Aorta (tissue), 5 donors: ENCODE data around the gene EEF1A2. TPM values are rescaled to one million over a fixed set of nuclear protein-coding genes. Genes with fewer than 3 reads are reported as not detected.

Experiments used
- ATAC-seq: fragments of 200-7000 bp; cut with Tn5 transposase; one replicate; pipeline ENCODE4 v1.9.1; 2022; ENCODE audit warnings: moderate library complexity; ENCODE audit not compliant: low FRiP score
- DNase-seq, 2 donors: peaks; one replicate each; pipeline ENCODE4 v3.0.0-alpha.2; 2020
- H3K27ac ChIP-seq, 2 donors: one replicate each; pipeline ENCODE4 v1.5.1; 2013; ENCODE audit warnings: low read length in 2 of 2, mild to moderate bottlenecking in 2 of 2, moderate library complexity in 2 of 2, control low read depth in 1 of 2, inconsistent platforms in 1 of 2, low read depth in 1 of 2
- H3K27me3 ChIP-seq, 2 donors: one replicate each; pipeline ENCODE4 v1.6.1; 2013; ENCODE audit warnings: control low read depth in 1 of 2, low read length in 1 of 2, mild to moderate bottlenecking in 1 of 2, moderate library complexity in 1 of 2; ENCODE audit not compliant: insufficient read depth in 2 of 2, control insufficient read depth in 1 of 2
- H3K36me3 ChIP-seq, 2 donors: one replicate each; pipeline ENCODE4 v1.6.1; 2013; ENCODE audit warnings: control low read depth in 1 of 2, low read length in 1 of 2, mild to moderate bottlenecking in 1 of 2; ENCODE audit not compliant: insufficient read depth in 2 of 2, control insufficient read depth in 1 of 2
- H3K4me1 ChIP-seq, 2 donors: one replicate each; pipeline ENCODE4 v1.6.1; 2013; ENCODE audit warnings: low read length in 2 of 2, control low read depth in 1 of 2, mild to moderate bottlenecking in 1 of 2, moderate library complexity in 1 of 2; ENCODE audit not compliant: insufficient read depth in 2 of 2, control insufficient read depth in 1 of 2
- H3K4me3 ChIP-seq, 2 donors: one replicate each; pipeline ENCODE4 v1.5.1; 2013; ENCODE audit warnings: low read length in 2 of 2, control low read depth in 1 of 2, mild to moderate bottlenecking in 1 of 2
- H3K9me3 ChIP-seq: one replicate; pipeline ENCODE4 v1.6.1; 2013; ENCODE audit warnings: mild to moderate bottlenecking, low read length; ENCODE audit not compliant: control insufficient read depth
- WGBS, 2 donors: extraction: QIAGEN DNeasy Blood & Tissue Kit; methylation state at CpG; one replicate each; pipeline ENCODE4 v1.1.7; 2013; 5-methylcytosine and 5-hydroxymethylcytosine counted together
- intact Hi-C, 2 donors: fragments of 100-400 bp; cut with DNase I; formaldehyde crosslinking; loops; one replicate each; pipeline versions ENCODE4 v1.14.2 to v1.15.0; 2022
- polyA plus RNA-seq, 2 donors: library from polyadenylated mRNA; stranded (reverse); fragments of 200-250 nt; gene quantifications; one replicate each; pipeline ENCODE4 v1.2.3, GENCODE V29; 2013
- total RNA-seq, 2 donors: library from RNA; stranded (reverse); fragmentation: NEBNext Ultra II Directional; extraction: Animal tissue kit (Norgen Biotek cat#: 25700); gene quantifications; one replicate each; pipeline ENCODE4 v1.2.1, GENCODE V29; 2021
- donor health status: healthy with polysubstance abuse.
- donor health status: Bipolar disorder and iron deficiency.
- donor health status: DM: no; HTN: no; CAD: no.
- donor health status: DM: no; HTN: no; CAD: no.
- donor health status: DM: yes; HTN: yes; CAD: no.

EEF1A2 gene
- total and polyA plus RNA-seq, 4 donors: 0.64 to 6.0 (median 1.2) TPM

DNA sequence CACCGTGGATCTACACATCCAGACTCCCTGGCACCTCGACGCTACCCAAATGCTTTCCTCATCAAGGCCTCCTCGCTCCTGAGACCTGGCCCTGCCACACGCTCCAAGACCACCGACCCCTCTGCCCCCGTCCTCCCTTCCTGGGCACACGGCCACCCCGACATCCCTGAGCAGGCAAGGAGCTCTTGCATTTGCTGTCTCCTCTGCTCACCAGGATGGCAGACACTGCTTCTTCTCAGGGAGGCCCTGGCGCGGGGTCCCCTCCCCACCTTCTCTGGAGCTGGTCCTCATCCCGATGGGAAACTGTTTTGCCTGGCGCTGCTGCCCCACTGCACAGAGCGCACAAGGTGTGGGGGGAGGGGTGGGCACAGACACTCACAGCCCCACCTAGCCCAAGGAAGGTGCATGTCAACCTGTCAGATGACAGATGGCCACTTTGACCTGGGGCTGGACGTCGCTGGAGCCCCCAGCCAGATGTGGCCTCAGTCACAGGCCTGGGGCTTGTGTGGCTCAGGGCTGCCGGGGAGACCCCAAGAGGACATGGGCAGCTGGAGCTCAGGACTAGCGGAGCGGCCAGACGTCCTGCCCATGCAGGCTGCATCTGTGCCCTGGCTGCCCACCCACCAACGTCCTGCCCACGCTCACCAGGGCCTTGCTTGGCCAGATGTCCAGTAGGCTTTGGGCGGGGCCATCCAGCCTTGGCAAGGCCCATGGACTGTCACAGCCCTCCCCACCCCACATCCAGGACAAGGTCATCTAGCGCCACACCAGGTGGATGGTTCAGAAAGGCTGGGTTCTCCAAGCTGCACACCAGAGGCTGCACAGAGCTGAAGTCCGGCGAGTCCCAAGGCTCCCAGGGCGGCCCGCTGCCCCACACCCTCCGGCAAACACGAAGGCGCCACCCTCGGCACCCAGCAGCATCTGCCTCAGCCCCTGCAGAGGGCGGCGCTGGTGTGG, 20.3 kb downstream of the EEF1A2 start:
- Histone ChIP-seq H3K4me3 (no peak overlapping the region), H3K36me3 (no peaks in the 10 kb centered on the region), H3K4me1 (no peaks in the 10 kb centered on the region), H3K27ac (no peak overlapping the region), H3K9me3 (no peaks in the 10 kb centered on the region), H3K27me3 (no peaks in the 10 kb centered on the region)
- intact Hi-C loops: no loop called here
- no peak for ATAC-seq
- 81 to 84% methylated on average over 34 of the region's 34 CpGs for WGBS, 2 donors
- no peak for DNase-seq

DNA sequence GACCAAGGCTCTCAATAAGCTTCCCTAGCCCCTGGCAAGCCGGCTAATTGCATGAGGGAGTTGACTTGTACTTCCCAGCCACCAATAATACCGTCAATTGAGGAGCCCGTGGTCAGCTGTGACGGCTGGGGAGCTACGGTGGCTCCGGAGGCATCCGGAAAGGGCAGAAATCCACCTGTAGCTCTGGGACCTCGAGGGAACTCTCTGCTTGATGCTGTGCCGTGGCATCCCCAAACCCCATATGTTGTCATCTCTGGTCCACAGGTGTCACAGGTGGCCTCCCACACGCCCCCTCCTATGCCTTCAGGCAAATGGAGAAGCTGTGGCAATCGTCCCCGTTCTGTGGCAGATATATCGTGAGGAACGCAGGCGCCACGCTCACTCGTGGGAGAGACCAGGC, 20.9 kb downstream of the EEF1A2 start:
- H3K4me3 ChIP-seq: no peak overlapping the region
- ATAC-seq (no peak), DNase-seq (no peak)
- 61 to 66% methylated on average over 17 of the region's 17 CpGs for WGBS, 2 donors
- H3K36me3 ChIP-seq: no peaks in the 10 kb centered on the region
- no peaks in the 10 kb centered on the region for H3K27me3 ChIP-seq
- no peaks in the 10 kb centered on the region for H3K9me3 ChIP-seq
- no peaks in the 10 kb centered on the region for H3K4me1 ChIP-seq
- H3K27ac ChIP-seq: no peak overlapping the region
- intact Hi-C loops: no loop called here

DNA sequence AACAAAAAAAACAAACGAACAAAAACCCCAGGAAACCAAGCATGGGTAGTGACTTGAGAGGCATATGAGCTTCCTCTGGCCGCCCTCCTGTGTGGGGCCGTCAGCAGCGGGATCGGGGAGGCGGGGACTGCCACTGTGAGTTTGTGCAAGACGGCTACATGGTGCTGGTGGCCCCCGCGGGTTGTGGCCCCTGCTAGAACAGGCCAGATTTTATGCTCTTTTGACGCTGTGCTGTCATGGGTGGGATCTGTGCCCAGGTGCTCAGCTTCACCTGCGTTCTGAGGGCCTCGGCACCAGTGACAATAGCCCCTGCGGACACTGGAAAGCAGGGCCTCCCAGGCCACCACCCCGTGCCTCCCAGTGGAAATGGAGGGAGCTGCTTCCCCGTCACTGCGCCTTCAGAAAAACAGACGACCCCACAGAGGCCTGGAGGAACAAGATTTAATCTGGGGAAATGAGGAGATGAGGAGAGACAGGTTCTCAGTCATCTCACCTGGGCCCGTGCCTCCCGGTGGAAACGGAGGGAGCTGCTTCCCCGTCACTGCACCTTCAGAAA, 21.7 kb downstream of the EEF1A2 start:
- no peaks in the 10 kb centered on the region for H3K9me3 ChIP-seq
- intact Hi-C loops: no loop called here
- no peaks in the 10 kb centered on the region for H3K4me1 ChIP-seq
- H3K27ac ChIP-seq: no peak overlapping the region
- no peaks in the 10 kb centered on the region for H3K36me3 ChIP-seq
- WGBS, 2 donors: 32 to 37% methylated on average over 21 of the region's 21 CpGs
- no peak for ATAC-seq
- DNase-seq: no peak
- no peak overlapping the region for H3K4me3 ChIP-seq
- no peaks in the 10 kb centered on the region for H3K27me3 ChIP-seq

DNA sequence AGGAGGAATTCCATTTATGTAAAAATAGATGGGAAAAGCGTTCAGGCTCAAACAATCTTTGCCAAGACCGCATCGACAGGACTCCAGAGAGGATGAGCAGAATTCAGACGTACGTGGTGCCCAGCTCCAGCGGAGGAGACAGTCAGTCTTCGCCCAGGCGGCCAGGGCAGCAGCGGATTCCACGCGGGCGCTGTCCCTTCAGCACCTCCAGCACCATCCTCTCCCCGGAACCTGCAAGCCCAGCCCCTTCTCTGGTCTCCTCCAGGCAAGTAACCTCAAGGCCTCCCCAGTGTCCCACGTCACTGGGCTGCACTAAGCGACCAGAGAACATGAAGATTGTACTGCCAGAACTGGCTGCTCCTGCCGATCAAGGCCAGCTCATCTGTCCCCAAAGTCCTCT, 23.7 kb downstream of the EEF1A2 start:
- WGBS, 2 donors: 9% methylated on average over 16 of the region's 16 CpGs
- H3K27me3 ChIP-seq: no peaks in the 10 kb centered on the region
- no peaks in the 10 kb centered on the region for H3K4me1 ChIP-seq
- no peaks in the 10 kb centered on the region for H3K36me3 ChIP-seq
- intact Hi-C loops: no loop called here
- ATAC-seq (no peak), DNase-seq (no peak)
- H3K27ac ChIP-seq: no peak overlapping the region
- H3K9me3 ChIP-seq: no peaks in the 10 kb centered on the region
- no peak overlapping the region for H3K4me3 ChIP-seq

DNA sequence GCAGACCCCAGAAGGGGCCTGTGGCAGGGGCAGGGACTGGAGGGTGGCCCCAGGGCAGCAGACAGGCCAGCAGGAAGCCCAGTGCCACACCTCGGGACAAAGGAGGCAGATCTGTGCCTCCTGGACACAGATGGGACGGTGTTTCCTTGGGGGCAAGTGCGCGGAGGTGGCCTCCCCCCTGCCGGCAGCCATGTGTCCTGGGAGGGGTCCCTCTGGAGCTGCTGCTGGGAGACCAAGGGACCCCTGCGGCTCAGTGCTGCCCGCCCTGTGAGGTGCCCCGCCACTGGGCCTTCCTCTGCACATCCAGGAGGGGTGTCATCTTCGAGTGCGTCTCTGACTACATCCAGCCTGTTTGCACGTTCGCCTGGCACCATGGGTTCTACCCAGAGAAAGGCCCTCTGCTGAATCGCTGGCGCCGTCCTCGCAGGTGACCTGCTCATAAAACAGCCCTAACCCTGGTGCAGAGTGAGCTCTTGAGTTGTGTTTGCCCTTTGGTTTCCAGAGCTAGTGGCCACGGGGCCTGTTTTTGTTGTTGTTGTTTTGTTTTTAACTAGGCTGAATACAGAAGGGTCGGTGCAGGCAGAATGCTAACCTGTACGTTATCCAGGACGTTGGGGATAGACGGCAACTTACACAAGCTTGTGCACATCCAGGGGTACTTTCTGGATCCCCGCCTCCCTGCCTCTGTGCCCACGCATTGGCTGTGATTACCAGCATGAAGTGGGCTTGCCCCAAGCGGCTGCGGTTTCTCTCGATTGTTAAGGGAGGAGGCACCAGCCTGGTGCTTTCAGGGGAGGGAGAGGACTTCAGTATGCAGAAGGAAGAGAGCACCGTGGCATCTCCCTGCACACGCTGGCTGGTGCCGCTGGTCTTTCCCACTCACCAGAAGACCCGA, 25.1 kb downstream of the EEF1A2 start:
- no peak for ATAC-seq
- no peaks in the 10 kb centered on the region for H3K4me1 ChIP-seq

DNA sequence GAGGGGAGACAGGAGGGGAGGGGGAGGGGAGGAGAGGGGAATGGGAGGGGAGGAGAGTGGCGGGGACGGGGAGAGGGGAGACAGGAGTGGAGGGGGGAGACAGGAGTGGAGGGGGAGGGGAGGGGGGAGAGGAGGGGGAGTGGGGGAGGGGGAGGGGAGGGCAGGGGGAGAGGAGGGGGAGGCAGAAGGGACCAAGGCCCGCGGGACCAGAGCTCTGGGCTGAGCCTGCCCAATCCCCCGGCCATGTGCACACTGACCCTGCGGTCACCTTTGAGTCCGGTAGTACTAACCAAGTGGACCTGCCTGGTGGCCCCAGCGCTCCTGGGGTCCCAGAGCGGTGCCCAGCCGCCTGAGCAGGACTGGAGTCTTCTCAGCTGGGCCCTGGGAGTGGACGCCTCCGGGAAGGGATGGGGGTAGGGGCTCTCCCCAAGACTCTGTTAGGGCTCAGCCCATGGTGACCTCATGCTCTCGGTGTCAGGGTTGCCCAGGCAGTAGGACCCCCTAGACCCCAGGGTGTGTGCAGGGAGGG, 26.0 kb downstream of the EEF1A2 start:
- H3K36me3 ChIP-seq: no peaks in the 10 kb centered on the region
- H3K4me3 ChIP-seq: no peak overlapping the region
- WGBS, 2 donors: 43 to 51% methylated on average over 9 to 11 of the region's 13 CpGs
- DNase-seq (no peak), ATAC-seq (no peak)
- H3K9me3 ChIP-seq: no peaks in the 10 kb centered on the region
- no peak overlapping the region for H3K27ac ChIP-seq
- H3K27me3 ChIP-seq: no peaks in the 10 kb centered on the region
- H3K4me1 ChIP-seq: no peaks in the 10 kb centered on the region
- intact Hi-C loops: no loop called here

More for the DNA sequence above, 25.1 kb downstream of the EEF1A2 start:
- intact Hi-C loops: no loop called here
- Histone ChIP-seq H3K36me3 (no peaks in the 10 kb centered on the region), H3K9me3 (no peaks in the 10 kb centered on the region), H3K4me3 (no peak overlapping the region), H3K27me3 (no peaks in the 10 kb centered on the region), H3K27ac (no peak overlapping the region)
- 29 to 32% methylated on average over 29 to 30 of the region's 30 CpGs for WGBS, 2 donors
- no peak for DNase-seq

DNA sequence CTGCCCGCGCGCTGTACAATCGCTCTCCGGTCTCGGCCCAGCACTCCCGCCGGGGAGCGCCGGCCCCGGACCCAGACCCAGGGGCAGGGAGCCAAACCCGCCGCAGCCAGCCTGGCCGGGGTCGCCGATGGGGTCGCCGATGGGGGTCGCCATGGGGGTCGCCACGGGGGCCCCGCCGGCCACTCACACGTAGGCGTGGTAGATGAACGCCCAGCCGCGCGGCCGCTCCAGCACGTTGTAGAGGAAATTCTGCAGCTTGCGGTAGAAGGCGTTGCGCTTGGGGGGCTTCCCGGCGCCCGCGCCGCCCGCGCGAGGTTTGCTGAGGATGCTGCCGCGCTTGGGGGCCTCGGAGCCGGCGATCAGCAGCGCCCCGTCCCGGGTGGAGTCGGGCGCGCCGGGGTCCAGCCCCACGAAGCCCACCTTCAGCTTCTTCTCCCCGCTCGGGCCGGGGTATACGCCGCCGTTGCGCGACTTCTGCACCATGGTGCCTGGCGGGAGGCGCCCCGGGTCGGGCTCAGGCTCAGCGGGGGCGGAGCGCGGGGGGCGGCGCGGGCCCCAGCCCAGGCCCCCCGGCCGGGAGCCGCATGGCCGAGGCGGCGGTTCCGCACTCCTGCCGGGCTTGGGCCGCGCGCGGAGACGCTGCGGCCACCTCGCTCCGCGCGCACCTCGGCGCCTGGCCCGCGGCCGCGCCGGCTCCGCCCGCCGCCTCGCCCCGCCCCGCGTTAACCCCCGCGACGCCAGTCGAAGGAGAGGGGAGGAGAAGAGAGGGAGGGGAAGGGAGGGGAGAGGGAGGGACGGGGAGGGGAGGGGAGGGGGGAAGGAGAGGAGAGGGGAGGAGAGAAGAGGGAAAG, 26.7 kb downstream of the EEF1A2 start, which contains the start of gene KCNQ2:
Gene KCNQ2, minus strand, starts transcription at position 675 of the 851 bp plus-strand sequence. Its CDS starts 192 bp downstream, at position 483.
- ATAC-seq (no peak), DNase-seq (no peak)
- intact Hi-C loops: no loop called here
- Histone ChIP-seq H3K4me1 (no peaks in the 10 kb centered on the region), H3K4me3 (no peak within 1 kb of the TSS), H3K9me3 (no peaks in the 10 kb centered on the region), H3K27ac (no peak within 1 kb of the TSS), H3K27me3 (no peaks in the 10 kb centered on the region), H3K36me3 (no peaks in the 10 kb centered on the region)
- WGBS, 2 donors: 1 to 2% methylated on average over 54 to 111 of the region's 111 CpGs

DNA sequence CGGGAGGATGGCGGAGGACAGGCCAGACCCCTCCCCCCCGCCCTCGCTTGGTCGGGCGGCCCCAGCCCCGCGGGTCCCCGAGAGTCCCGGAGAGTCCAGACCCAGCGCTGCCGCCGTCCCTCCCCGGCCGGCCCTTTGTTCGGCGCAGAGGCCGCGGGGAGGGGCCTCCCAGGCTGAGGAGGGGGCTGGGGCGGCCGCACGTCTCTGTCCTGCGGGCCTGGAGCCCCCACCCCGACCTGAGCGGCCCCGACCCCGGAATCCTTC, 27.2 kb downstream of the EEF1A2 start:
- DNase-seq: no peak
- no peak overlapping the region for H3K4me3 ChIP-seq
- H3K4me1 ChIP-seq: no peaks in the 10 kb centered on the region
- H3K27me3 ChIP-seq: no peaks in the 10 kb centered on the region
- intact Hi-C loops: no loop called here
- H3K27ac ChIP-seq: no peak overlapping the region
- 0 to 1% methylated on average over 15 to 27 of the region's 27 CpGs for WGBS, 2 donors
- no peak for ATAC-seq
- H3K36me3 ChIP-seq: no peaks in the 10 kb centered on the region
- H3K9me3 ChIP-seq: no peaks in the 10 kb centered on the region
